OCI-LY7 (cell line): ENCODE data around the gene DEF6.

ENCODE experiments used
- EZH2phosphoT487 ChIP-seq: fragments of 200-600 bp; sonication (generic); IDR thresholded peaks from 2 replicates; pipeline ENCODE4 v1.6.1; 2018; ENCODE audit warnings: low read depth, borderline replicate concordance, mild to moderate bottlenecking, mixed run types, antibody characterized with exemption, low read length, moderate library complexity, mixed read lengths
- TF ChIP-seq, protein P1 (sequence below): fragments of 200-600 bp; sonication (generic); conservative IDR thresholded peaks from 2 replicates; pipeline ENCODE4 v1.5.1; 2014; ENCODE audit warnings: mild to moderate bottlenecking, antibody characterized with exemption, low read length, moderate library complexity, mixed read lengths

DNA sequence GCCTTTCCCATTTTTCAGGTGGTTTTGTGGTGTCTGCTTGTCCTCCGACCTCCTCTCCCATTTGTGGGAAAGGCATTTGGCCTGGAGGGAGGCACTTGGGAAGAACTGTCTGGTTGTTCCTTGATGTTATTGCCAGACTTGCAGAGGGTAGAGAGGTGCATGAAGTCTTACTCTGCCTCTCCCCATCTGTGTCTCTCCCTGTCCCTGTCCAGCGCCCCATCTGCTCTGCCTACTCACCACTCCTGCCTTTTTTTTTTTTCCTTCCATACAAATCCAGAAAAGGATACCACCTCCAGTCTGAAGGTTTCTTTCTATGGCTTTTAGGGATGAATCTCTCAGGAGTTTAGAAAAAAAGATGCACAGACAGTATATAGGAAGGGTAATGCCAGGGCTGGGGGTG lies 64.6 kb downstream of the DEF6 start:
- TF ChIP-seq, protein P1, sequence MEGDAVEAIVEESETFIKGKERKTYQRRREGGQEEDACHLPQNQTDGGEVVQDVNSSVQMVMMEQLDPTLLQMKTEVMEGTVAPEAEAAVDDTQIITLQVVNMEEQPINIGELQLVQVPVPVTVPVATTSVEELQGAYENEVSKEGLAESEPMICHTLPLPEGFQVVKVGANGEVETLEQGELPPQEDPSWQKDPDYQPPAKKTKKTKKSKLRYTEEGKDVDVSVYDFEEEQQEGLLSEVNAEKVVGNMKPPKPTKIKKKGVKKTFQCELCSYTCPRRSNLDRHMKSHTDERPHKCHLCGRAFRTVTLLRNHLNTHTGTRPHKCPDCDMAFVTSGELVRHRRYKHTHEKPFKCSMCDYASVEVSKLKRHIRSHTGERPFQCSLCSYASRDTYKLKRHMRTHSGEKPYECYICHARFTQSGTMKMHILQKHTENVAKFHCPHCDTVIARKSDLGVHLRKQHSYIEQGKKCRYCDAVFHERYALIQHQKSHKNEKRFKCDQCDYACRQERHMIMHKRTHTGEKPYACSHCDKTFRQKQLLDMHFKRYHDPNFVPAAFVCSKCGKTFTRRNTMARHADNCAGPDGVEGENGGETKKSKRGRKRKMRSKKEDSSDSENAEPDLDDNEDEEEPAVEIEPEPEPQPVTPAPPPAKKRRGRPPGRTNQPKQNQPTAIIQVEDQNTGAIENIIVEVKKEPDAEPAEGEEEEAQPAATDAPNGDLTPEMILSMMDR = no peak
- TF ChIP-seq EZH2phosphoT487 = no peak
